Fibroblast of lung (primary cell): ENCODE data around the gene TCF20. TPM values are rescaled to one million over a fixed set of nuclear protein-coding genes. Genes with fewer than 3 reads are reported as not detected.

Experiments used
- DNase-seq, 2 donors: peaks; one replicate each; pipeline versions ENCODE4 v3.0.0 to v3.0.0-alpha.2; 2010; ENCODE audit warnings: low read depth in 2 of 2
- H2AFZ ChIP-seq: 2 replicates; pipeline ENCODE4 v1.5.1; 2012; ENCODE audit warnings: low read length, control low read depth, inconsistent platforms
- H3K27ac ChIP-seq: 2 replicates; pipeline ENCODE4 v1.5.1; 2011; ENCODE audit warnings: low read length, control low read depth; ENCODE audit not compliant: insufficient read depth
- H3K27me3 ChIP-seq: 2 replicates; pipeline ENCODE4 v1.5.1; 2011; ENCODE audit warnings: mild to moderate bottlenecking, low read length; ENCODE audit not compliant: control insufficient read depth, insufficient read depth
- H3K36me3 ChIP-seq: 2 replicates; pipeline ENCODE4 v1.5.1; 2011; ENCODE audit warnings: low read length; ENCODE audit not compliant: control insufficient read depth, insufficient read depth
- H3K4me1 ChIP-seq: 2 replicates; pipeline ENCODE4 v1.5.1; 2011; ENCODE audit warnings: low read length; ENCODE audit not compliant: control insufficient read depth, insufficient read depth; ENCODE audit errors: extremely low read depth
- H3K4me2 ChIP-seq: 2 replicates; pipeline ENCODE4 v1.5.1; 2011; ENCODE audit warnings: low read length, control low read depth; ENCODE audit not compliant: insufficient read depth; ENCODE audit errors: extremely low read depth
- H3K4me3 ChIP-seq, 4 experiments: fragments of 200-600 bp in 1 of 4; sonication (generic) in 1 of 4; replicated peaks in 1 of 4; 2 replicates each; pipeline ENCODE4 v1.5.1; 2011 to 2016; ENCODE audit warnings: low read length in 4 of 4, low read depth in 3 of 4, mild to moderate bottlenecking in 3 of 4, control low read depth in 2 of 4, inconsistent platforms in 1 of 4, mixed read lengths in 1 of 4; ENCODE audit not compliant: insufficient read depth in 1 of 4; ENCODE audit errors: control extremely low read depth in 1 of 4
- H3K79me2 ChIP-seq: 2 replicates; pipeline ENCODE4 v1.5.1; 2012; ENCODE audit warnings: mild to moderate bottlenecking, low read length, inconsistent platforms; ENCODE audit not compliant: control insufficient read depth, insufficient read depth
- H3K9ac ChIP-seq: 2 replicates; pipeline ENCODE4 v1.5.1; 2011; ENCODE audit warnings: mild to moderate bottlenecking, low read length, control low read depth; ENCODE audit not compliant: insufficient read depth
- H3K9me3 ChIP-seq: 2 replicates; pipeline ENCODE4 v1.5.1; 2012; ENCODE audit warnings: low read depth, low read length; ENCODE audit not compliant: control insufficient read depth, insufficient read depth
- H4K20me1 ChIP-seq: 2 replicates; pipeline ENCODE4 v1.5.1; 2011; ENCODE audit warnings: low read length; ENCODE audit not compliant: control insufficient read depth, insufficient read depth; ENCODE audit errors: extremely low read depth
- EZH2 ChIP-seq: IDR thresholded peaks from 2 replicates; pipeline ENCODE4 v1.5.1; 2012; ENCODE audit warnings: low read length, control low read depth, mild to moderate bottlenecking; ENCODE audit errors: missing control alignments
- polyA plus RNA-seq, 2 donors: library from polyadenylated mRNA; depleted of rRNA in 1 of 2; stranded (reverse) in 1 of 2; unstranded in 1 of 2; fragments of >200 nt; gene quantifications; 2 replicates each; pipeline ENCODE4 v1.2.1, GENCODE V29; 2011 to 2012; ENCODE audit warnings: missing spikeins in 1 of 2
- total RNA-seq: library from RNA; depleted of rRNA; stranded (reverse); fragments of >200 nt; gene quantifications from 2 replicates; pipeline ENCODE4 v1.2.1, GENCODE V29; 2014
- TF ChIP-seq, protein P1 (sequence below), 2 donors: IDR thresholded peaks in 1 of 2; conservative IDR thresholded peaks in 1 of 2; 1 replicate in 1 of 2; 2 replicates in 1 of 2; pipeline ENCODE4 v1.5.1; 2011 to 2012; ENCODE audit warnings: low read length in 2 of 2, control low read depth in 1 of 2, inconsistent platforms in 1 of 2, low read depth in 1 of 2, mild to moderate bottlenecking in 1 of 2

Gene TCF20
- total and polyA plus RNA-seq, 2 donors (not counting 1 experiment from before 2014, with no cell fraction given), result 11.8 to 25.4 TPM

DNA sequence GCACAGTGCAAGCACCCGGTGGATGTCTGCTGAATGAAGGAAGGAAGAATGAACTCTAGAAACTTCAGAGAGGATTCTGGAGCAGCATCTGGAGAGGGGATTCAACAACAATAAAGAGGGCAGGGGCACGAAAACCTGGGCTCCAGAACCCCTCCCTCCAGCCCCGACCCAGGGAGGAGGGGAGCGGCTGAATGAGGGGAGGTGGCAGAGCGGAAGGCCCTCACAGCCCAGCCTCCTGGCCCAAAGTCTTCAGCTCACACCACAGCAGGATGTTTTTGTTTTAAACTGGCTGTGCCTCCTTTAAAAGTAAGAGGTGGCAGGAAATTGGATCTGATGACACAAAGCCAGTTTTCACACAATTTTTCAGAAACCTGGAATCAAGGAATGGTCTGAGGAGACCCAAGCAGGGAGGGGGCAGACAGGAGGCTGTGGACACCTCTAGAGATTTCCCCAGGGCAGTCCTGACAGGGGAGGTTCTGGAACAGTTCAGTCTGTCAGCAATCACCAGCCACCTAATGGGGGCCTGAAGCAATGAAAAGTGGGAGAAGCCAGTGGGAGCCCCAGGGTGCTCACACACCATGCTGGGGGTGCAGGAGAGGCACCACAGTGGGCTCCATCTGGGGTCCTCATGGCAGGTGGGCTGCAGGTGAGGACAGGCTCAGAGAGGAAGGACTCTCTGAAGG lies 44.4 kb upstream of the TCF20 start:
- Histone ChIP-seq H2AFZ (no peak overlapping the region), H3K9ac (no peak overlapping the region), H3K4me2 (no peak overlapping the region), H4K20me1 (no peaks in the 10 kb centered on the region), H3K36me3 (no peaks in the 10 kb centered on the region), H3K79me2 (no peaks in the 10 kb centered on the region), H3K27me3 (peaks cover 4% of the 10 kb centered on the region), H3K9me3 (no peaks in the 10 kb centered on the region), H3K27ac (no peak overlapping the region), H3K4me1 (no peaks in the 10 kb centered on the region), H3K4me3 (no peak overlapping the region)
- TF ChIP-seq, protein P1, sequence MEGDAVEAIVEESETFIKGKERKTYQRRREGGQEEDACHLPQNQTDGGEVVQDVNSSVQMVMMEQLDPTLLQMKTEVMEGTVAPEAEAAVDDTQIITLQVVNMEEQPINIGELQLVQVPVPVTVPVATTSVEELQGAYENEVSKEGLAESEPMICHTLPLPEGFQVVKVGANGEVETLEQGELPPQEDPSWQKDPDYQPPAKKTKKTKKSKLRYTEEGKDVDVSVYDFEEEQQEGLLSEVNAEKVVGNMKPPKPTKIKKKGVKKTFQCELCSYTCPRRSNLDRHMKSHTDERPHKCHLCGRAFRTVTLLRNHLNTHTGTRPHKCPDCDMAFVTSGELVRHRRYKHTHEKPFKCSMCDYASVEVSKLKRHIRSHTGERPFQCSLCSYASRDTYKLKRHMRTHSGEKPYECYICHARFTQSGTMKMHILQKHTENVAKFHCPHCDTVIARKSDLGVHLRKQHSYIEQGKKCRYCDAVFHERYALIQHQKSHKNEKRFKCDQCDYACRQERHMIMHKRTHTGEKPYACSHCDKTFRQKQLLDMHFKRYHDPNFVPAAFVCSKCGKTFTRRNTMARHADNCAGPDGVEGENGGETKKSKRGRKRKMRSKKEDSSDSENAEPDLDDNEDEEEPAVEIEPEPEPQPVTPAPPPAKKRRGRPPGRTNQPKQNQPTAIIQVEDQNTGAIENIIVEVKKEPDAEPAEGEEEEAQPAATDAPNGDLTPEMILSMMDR (conservative IDR thresholded peaks at IDR 0.05 in 1 of 2, IDR thresholded peaks at IDR 0.05 in 1 of 2; ENCODE audit: low read depth in 1 of 2, low read length in 2 of 2), result no peak
- TF ChIP-seq EZH2, result no peak
- DNase-seq, result no peak

DNA sequence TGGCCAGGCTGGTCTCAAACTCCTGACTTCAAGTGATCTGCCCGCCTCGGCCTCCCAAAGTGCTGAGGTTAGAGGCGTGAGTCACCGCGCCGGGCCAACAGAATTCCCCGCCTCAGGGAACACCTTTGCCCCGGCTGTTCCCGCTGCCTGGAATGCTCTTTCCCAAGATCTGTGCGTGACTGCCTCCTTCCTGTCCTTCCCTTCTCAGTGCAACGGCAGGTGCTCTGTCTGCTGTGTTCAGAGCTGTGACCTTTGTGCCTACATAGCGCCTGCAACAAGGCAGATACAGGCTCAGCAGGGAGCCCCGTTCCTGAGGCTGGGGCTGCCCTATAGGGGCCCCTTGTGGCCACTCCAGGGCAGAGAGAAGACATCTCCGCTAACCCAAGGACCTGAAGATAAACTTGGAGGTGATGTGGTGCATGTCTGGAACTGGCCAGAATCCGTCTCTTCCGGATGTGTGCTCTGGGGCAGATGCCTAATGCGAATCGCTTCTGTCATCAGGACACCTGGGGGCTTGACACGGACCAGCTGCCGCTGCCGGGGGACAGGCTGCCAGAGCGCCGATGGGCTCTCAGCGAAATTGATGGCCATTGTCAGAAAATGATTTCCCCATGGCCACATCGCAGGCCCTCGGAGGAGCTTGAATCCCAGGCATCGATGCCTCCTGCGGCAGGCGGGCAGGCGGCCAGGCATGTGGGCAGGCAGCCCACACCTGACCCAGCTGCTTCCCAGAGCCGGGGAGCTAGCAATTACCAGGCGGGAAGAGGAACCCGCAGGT lies 43.5 kb upstream of the TCF20 start:
- Histone ChIP-seq H3K9me3 (no peaks in the 10 kb centered on the region), H3K36me3 (no peaks in the 10 kb centered on the region), H3K27me3 (peaks cover 4% of the 10 kb centered on the region), H3K4me2 (no peak overlapping the region), H3K27ac (no peak overlapping the region), H3K79me2 (no peaks in the 10 kb centered on the region), H3K4me3 (no peak overlapping the region), H4K20me1 (no peaks in the 10 kb centered on the region), H2AFZ (no peak overlapping the region), H3K9ac (no peak overlapping the region), H3K4me1 (no peaks in the 10 kb centered on the region)
- TF ChIP-seq EZH2, result no peak
- TF ChIP-seq, protein P1 (conservative IDR thresholded peaks at IDR 0.05 in 1 of 2, IDR thresholded peaks at IDR 0.05 in 1 of 2; ENCODE audit: low read depth in 1 of 2, low read length in 2 of 2), result peak; percentile 20 to 53
- peak; percentile 51 to 63 for DNase-seq

DNA sequence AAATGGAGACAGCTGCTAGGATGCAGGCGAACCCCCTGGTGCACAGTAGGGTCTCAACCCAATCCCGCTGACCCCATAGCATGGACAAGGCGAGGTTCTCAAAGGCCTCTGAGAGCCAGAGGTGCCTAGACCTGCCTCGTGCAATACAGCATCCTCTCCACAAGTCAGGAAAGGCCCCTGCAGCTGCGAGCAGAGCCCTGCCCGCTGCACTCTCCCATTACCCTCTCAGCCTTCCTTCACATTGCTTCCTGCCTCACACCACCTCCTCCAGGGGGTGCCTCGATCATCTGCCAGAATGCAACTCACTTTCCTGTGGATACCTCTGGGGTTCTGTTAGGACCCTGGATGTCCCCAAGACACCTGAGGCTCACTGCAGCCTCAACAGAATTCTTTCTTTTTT lies 42.8 kb upstream of the TCF20 start:
- no peaks in the 10 kb centered on the region for H3K36me3 ChIP-seq
- no peak overlapping the region for H3K4me2 ChIP-seq
- no peak overlapping the region for H3K27ac ChIP-seq
- H3K27me3 ChIP-seq, result peaks cover 4% of the 10 kb centered on the region
- H3K4me3 ChIP-seq, result no peak overlapping the region
- no peaks in the 10 kb centered on the region for H3K79me2 ChIP-seq
- no peak for DNase-seq
- H2AFZ ChIP-seq, result no peak overlapping the region
- no peak for TF ChIP-seq EZH2
- TF ChIP-seq, protein P1 (conservative IDR thresholded peaks at IDR 0.05 in 1 of 2, IDR thresholded peaks at IDR 0.05 in 1 of 2; ENCODE audit: low read depth in 1 of 2, low read length in 2 of 2), result no peak
- H3K9me3 ChIP-seq, result no peaks in the 10 kb centered on the region
- H4K20me1 ChIP-seq, result no peaks in the 10 kb centered on the region
- no peak overlapping the region for H3K9ac ChIP-seq
- no peaks in the 10 kb centered on the region for H3K4me1 ChIP-seq
